HG02678 (cell line): ENCODE measurements around the gene ASZ1.

Source experiments
- ATAC-seq: cut with Tn5 transposase; IDR thresholded peaks from one replicate; pipeline ENCODE4 v1.9.1; 2021; ENCODE audit warnings: mild to moderate bottlenecking, moderate library complexity; ENCODE audit not compliant: unreplicated experiment

Gene ASZ1

GRCh38 chr7:117403737-117404136, 23.6 kb downstream of the ASZ1 start:
- ATAC-seq = no peak

- ATAC-seq = no peak
Observed at GRCh38 chr7:117402109-117402508, 25.2 kb downstream of the ASZ1 start.

- ATAC-seq = peak; percentile 53
Observed at GRCh38 chr7:117401293-117402002, 25.8 kb downstream of the ASZ1 start.

- no peak for ATAC-seq
Observed at GRCh38 chr7:117399820-117400422, 27.4 kb downstream of the ASZ1 start.

- no peak for ATAC-seq
Observed at GRCh38 chr7:117395743-117396142, 31.6 kb downstream of the ASZ1 start.

GRCh38 chr7:117393781-117394180, 33.5 kb downstream of the ASZ1 start:
- ATAC-seq = no peak

- no peak for ATAC-seq
Observed at GRCh38 chr7:117389871-117390270, 37.4 kb downstream of the ASZ1 start.

- ATAC-seq = no peak
Observed at GRCh38 chr7:117386110-117386706, 41.1 kb downstream of the ASZ1 start.

GRCh38 chr7:117385363-117386109, 41.8 kb downstream of the ASZ1 start:
- ATAC-seq = peak; percentile 62

- ATAC-seq = no peak
Observed at GRCh38 chr7:117384688-117385362, 42.5 kb downstream of the ASZ1 start.

- no peak for ATAC-seq
Observed at GRCh38 chr7:117383483-117384189, 43.7 kb downstream of the ASZ1 start.

- ATAC-seq = no peak
Observed at GRCh38 chr7:117383046-117383445, 44.2 kb downstream of the ASZ1 start.

- no peak for ATAC-seq
Observed at GRCh38 chr7:117381362-117381761, 45.9 kb downstream of the ASZ1 start.

- ATAC-seq = no peak
Observed at GRCh38 chr7:117375380-117375779, 51.9 kb downstream of the ASZ1 start.

- no peak for ATAC-seq
Observed at GRCh38 chr7:117372073-117372472, 55.2 kb downstream of the ASZ1 start.

- ATAC-seq = no peak
Observed at GRCh38 chr7:117364339-117365080, 62.8 kb downstream of the ASZ1 start.

GRCh38 chr7:117362294-117362888, 64.9 kb downstream of the ASZ1 start:
- ATAC-seq = no peak

- ATAC-seq = no peak
Observed at GRCh38 chr7:117350027-117350426, 77.3 kb downstream of the ASZ1 start.

- no peak for ATAC-seq
Observed at GRCh38 chr7:117349570-117349969, 77.7 kb downstream of the ASZ1 start.
